ENCODE results near the gene CHSY1. TPM values are rescaled to one million over a fixed set of nuclear protein-coding genes. Genes with fewer than 3 reads are reported as not detected.

CHSY1 gene, protein sequence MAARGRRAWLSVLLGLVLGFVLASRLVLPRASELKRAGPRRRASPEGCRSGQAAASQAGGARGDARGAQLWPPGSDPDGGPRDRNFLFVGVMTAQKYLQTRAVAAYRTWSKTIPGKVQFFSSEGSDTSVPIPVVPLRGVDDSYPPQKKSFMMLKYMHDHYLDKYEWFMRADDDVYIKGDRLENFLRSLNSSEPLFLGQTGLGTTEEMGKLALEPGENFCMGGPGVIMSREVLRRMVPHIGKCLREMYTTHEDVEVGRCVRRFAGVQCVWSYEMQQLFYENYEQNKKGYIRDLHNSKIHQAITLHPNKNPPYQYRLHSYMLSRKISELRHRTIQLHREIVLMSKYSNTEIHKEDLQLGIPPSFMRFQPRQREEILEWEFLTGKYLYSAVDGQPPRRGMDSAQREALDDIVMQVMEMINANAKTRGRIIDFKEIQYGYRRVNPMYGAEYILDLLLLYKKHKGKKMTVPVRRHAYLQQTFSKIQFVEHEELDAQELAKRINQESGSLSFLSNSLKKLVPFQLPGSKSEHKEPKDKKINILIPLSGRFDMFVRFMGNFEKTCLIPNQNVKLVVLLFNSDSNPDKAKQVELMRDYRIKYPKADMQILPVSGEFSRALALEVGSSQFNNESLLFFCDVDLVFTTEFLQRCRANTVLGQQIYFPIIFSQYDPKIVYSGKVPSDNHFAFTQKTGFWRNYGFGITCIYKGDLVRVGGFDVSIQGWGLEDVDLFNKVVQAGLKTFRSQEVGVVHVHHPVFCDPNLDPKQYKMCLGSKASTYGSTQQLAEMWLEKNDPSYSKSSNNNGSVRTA
- 20.9 to 29.4 TPM (median 25.1 TPM) in 5 replicates for total RNA-seq (2022; extraction: Qiagen RNA extraction; ENCODE audit: low read depth)

DNA sequence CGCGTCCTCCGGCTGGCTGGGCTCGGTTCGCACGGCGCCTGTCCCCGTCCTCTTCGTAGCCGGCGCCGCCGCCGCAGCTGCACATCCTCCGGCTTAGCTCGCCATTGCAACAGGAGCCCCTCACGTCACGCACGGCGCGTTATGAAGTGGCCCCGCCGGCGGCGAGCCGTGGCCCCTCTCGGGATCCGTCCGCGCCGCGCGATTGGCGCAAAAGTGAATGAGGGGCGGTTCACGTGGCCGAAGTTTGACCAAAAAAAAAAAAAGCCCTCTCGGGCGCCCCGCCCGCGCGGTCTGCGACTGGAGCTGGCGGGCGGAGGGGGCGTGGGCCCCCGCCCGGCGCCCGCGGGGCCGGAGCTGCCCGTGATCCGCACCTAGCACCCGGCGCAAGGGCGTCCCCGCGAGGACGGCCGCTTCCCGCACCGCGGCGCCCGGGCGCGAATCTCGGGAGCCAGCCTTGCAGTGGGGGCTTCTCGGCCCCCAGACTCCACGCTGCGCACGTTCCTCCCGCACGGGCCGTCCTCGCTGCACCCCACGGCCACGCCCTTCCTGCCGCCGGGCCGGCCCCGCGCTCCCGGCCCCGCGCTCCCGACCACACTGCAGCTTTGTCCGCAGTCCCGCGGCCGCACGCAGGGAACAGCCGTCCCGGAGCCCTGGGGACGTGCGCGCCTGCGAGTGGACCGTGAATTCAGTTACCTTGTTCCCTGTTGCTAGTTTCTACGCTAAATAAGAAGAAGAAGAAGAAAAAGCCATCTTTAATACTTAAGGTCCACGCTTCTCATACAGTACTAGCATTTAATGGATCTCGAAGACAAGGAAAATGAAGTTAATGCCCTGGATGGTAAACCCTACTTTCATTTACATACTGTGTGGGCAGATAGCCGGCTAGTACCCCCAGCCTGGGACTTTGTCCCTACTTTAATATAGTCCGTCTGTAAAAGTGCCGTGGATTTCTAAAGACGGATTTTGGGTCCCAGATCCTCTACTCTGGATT is at the start of gene CHSY1:
Gene CHSY1 (minus strand): TSS at position 219 of the 991 bp plus-strand sequence. CDS start 592 bp downstream, outside the sequence.

DNA sequence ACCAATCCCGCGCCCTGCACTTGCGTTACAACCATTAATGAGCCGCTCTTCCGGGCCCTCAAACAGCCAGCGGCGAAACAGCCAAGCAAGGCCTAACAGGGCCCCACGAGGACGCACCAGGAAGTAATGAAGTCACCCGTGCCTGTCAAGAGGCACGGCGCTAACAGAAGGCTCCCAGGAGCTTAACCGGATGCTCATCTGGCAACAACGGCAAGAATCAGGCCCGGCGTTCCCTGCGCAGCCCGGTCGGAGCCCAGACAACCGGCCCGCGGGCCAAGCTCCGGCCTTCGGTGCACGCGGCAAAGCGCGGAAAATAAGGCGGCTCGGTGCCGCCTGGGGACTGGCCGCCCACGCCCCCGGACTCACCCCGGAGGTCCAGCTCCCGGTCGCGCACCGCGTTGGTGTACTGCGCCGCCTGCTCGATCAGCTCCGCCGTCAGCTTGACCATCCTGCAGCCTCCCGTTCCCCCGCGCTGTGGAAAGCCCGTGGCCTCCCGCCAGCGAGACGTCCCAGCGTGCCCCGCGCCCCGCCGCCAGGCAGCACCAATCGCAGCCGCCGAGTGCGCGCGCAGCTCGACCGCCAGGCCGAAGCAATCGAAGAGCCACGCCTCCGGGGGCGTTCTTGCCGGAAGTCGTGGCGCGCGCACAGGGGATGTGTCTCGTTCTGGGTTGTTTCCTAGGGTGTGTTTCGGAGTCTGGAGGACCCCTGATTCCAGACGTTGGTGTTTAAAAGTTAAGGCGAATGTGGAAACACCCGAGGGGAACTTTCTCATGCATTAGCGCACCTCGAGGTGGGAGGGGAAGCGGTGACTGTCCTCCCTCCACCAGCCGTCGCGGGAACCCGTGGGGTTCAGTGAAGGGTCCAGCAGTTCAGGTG is 43.1 kb upstream of the CHSY1 start, which contains the start of gene SNRPA1:
Gene SNRPA1 (minus strand): TSS at position 518 of the 876 bp plus-strand sequence. CDS start 70 bp downstream, at position 448.

DNA sequence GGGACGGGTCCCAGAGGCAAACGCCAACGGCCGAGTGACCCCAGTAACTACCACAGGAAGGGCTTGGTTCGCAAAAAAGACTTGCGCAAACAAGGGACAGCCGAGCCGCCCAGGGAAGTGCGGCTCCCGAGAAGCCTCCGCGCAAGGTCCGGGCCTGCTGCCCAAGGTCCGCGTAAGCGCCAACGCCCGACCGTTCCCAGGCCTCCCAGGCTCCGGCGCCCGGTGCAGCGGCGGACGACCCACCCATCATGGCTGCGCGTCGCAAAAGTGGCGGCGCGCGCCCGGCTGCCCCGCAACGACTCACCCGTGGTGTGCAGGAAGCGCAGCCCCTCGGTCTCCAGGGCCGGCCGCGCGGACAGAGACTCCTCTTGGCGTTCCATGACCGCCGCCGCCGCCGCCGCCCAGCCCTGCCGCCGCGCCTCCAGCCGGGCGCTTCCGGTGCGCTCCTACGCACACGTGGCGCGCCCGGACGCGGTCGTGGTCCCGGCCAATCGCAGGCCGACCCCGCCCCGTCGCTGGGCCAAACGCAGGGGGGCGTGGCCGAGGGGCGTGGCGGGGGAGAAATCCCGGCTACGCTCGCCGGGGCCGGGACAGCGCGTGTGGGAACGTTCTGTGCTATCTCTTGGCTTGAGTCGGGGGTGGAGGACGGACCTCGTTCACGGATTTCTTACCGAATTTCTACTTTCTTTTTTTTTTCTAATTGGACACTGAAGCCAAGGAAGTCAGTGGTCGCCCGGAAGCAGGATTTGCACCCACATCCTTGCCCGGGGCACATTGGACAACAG is 25.4 kb upstream of the CHSY1 start, which contains the start of gene SELENOS:
Gene SELENOS (minus strand): TSS at position 448 of the 785 bp plus-strand sequence. CDS start 68 bp downstream, at position 380.

Other genes starting within 250 kb of the CHSY1 start
- 143 to 153 TPM (median 144 TPM) in 5 replicates for gene SELENOS, start 25.4 kb upstream of the CHSY1 start, total RNA-seq (2022; extraction: Qiagen RNA extraction; ENCODE audit: low read depth)
- gene SNRPA1, start 43.2 kb upstream of the CHSY1 start, total RNA-seq (2022; extraction: Qiagen RNA extraction; ENCODE audit: low read depth), result 109 to 130 TPM (median 111 TPM) in 5 replicates
- gene PCSK6, start 237.7 kb upstream of the CHSY1 start, total RNA-seq (2022; extraction: Qiagen RNA extraction; ENCODE audit: low read depth), result 11.2 to 12.4 TPM (median 11.4 TPM) in 5 replicates